ENCODE measurements around the gene DUOXA1.

- TF ChIP-seq POLR2A (IDR thresholded peaks at IDR 0.05; ENCODE audit: low read depth, low read length) (peak; percentile 64; the same call in 1 of the 2 replicates), CTCF (conservative IDR thresholded peaks at IDR 0.05; ENCODE audit: low read depth, low read length) (peak; percentile 98), CEBPB (IDR thresholded peaks at IDR 0.05; ENCODE audit: low read depth, low read length) (no peak), MXI1 (IDR thresholded peaks at IDR 0.05; ENCODE audit: borderline replicate concordance, low read depth, low read length) (no peak), MAFK (IDR thresholded peaks at IDR 0.05; ENCODE audit: low read depth, low read length) (no peak), SMC3 (IDR thresholded peaks at IDR 0.05; ENCODE audit: low read depth, low read length) (peak; percentile 76), BHLHE40 (IDR thresholded peaks at IDR 0.05; ENCODE audit: low read depth, low read length) (no peak), RAD21 (IDR thresholded peaks at IDR 0.05; ENCODE audit: low read length) (peak; percentile 98), FOS (IDR thresholded peaks at IDR 0.05; ENCODE audit: low read depth, low read length) (peak; percentile 26; the same call in 1 of the 2 replicates), RCOR1 (IDR thresholded peaks at IDR 0.05; ENCODE audit: insufficient replicate concordance, low read length) (no peak), NFE2L2 (IDR thresholded peaks at IDR 0.05; ENCODE audit: low read depth, low read length) (no peak), RFX5 (IDR thresholded peaks at IDR 0.05; ENCODE audit: low read depth, low read length) (no peak), ELK1 (IDR thresholded peaks at IDR 0.05; ENCODE audit: borderline replicate concordance, low read depth, low read length) (no peak)
These were observed 33.3 kb upstream of the DUOXA1 start for GRCh38 chr15:45162771-45163507.

Data from IMR-90 (cell line).